IPS-NIHi7 (cell line): ENCODE measurements around the gene SHB.
A peak's percentile ranks its signal among the peaks of the same experiment; 100 is the strongest.

Experiments
- DNase-seq: peaks from one replicate; pipeline ENCODE4 v3.0.0; 2012; ENCODE audit warnings: mixed read lengths; ENCODE audit errors: extremely low spot score

Gene SHB

DNA sequence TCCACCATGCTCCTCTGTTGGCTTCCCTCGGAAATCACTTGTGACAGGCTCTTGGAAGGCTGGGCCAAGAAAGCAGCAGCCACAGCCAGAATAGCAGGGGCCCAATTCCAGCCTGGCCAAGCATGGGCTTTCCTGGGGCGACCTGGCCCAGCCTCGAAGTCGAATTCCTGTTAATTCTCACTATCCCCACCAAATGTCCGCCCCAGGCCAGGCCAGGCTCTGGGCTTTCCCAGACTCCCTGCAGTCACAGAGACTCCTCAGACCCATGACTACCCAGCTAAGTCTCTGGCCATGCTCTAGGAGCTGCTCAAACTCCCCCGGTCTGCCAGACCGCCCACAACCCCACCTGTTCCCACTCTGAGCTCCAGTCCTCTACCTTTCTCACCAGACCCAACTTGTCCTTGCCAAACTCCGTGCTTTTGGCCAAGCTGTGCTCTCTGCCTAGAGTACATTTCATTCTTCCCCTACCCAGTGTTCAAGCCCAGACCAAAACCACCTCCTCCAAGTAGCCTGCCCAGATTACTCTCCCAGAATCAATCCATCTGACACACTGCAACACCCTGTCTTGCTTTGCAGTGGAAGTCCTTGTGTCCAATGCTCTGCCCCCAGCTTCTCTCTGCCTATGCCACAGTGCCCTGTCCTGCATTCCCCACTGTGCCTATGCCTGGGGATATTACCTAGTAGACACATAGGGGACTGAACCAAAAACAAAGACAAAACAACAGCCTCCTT is 26.2 kb downstream of the SHB start:
- no peak for DNase-seq

DNA sequence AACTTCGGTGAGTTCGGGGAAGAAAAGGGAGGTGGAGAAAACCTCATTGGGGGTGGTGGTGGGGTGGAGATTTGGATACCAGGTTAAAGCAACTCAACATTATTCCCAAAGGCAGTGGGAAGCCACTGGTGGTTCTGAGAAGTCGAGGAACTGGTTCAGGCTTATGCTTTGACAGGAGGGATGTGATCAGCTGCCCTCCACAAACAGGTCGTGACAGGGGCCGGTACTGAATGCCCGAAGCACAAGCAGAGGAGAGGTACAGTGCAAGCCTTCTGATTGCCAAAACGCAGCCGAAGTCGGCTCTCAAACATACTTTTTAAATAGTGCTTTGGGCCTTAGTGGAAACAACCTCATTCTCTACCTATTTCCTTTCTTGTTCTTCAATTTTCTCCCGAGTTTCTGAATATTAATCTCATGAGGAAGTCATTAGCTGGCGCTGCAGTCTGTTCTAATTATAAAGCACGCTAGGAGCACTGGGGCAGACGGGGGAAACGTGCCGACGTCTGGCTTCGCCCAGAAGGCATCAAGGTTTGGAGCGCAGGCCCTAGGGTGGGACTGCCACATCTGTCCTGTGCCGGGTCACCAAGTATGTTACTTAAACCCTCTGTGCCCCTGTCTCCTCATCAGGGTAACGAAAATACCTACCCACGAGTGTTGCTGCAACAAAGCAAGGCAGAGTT is 27.3 kb downstream of the SHB start:
- DNase-seq, result no peak

DNA sequence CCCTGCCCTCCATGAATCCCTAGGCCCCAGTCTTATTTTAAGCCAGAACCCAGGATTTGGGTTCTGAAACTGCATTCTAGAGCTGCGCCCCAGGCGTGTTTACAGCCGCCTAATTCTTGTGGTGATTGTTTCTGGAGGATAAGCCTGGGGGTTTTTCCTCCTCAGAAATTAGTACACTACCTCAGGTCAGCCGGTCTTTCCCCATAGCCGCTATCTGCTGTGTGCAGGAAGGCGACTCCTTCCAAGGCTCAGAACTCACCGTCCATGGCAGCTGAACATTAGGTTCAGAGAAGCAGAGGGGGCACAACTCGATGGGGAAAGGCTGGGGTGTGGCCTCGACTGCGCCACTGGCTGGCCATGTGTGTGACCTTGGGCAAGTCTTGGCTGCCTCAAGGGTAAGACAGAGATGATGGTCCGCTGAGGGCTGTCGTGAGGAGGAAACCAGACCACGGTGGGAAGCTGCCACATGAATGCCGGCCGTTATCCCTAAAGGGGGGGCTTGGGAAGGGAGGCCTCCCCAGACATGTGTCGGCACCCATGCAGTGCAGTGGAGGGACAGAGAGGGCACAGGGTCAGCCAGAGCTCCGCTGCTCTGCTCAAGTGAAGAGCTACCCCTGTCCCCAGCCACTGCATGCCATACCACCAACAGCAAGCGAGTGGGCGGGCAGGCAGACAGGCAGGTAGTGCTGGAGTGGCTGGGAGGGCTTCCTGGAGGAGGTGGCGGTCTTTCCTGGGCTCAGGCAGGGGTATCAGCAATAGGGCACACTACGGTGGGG is 28.9 kb downstream of the SHB start:
- DNase-seq, result no peak

DNA sequence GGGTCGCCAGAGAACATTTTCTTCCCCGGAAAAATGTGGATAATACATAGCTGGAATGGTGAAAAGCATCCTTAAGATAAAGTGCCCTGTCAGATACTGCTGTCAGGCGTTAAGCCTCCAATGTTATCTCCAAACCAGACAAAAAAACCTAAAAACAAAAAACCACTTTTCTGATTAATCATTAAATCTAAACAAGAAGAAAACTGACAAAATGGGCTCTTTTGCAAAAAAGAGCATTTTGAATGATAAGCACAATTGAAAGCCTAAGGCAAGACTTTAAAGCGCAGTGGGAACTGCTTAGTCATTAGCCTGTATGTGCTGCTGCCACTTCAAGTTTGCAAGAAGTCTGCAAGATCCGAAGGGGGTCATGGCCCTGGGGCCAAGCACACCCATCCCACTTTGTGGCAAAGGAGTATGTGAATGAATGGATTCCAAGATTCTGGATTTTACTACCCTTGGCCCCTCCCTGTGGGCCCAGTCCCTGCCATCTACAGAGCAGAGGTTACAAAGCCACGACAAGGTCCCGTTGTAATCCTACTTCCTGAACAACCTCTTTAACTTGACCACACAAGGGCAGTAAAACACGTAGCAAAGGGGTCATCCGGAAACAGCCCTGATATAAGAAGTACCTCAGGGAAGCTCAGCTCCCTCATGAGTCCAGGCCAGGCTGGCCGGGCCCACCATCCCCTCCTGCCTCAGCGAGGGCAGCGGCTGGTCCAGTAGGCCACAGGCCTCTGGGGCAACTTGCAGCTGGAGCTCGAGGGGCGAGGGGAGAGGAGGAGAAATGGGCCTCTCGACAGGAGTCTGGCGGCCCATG is 29.7 kb downstream of the SHB start:
- no peak for DNase-seq

DNA sequence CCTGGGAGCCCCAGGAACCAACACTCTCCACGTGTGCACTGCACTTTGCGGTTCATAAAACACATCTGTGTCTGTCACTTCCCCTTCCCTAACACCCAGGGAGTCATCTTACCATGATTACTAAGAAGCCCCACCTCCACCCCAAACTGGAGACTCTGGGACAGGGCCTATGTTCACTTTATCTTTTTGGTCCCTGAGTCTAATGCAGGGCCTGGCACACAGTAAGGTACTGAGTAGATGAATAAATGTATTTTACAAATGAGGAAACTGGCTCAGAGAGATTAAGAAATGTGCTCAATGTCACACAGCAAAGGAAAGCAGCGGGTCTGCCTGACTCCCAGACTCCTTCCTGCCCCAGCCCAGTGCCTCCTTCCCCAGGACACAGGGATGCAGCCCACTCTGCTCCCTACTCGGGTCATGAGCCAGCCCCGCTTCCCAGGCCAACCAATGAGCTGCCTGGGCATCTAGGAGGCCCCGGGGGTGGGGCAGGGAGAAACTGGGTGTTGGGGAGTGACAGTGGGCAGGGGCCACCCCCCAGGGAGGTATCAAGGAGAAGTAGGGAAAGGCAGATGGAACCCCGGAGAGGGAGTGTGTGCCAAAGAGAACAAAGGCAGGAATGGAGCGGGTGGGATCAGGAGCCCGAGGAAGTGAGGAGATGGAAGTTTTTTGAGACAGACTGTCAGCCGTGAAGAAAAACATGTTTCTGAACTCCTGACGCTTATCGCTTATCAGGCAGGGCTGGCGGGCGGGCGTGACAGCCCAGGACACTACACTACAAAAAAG is 30.5 kb downstream of the SHB start:
- no peak for DNase-seq

DNA sequence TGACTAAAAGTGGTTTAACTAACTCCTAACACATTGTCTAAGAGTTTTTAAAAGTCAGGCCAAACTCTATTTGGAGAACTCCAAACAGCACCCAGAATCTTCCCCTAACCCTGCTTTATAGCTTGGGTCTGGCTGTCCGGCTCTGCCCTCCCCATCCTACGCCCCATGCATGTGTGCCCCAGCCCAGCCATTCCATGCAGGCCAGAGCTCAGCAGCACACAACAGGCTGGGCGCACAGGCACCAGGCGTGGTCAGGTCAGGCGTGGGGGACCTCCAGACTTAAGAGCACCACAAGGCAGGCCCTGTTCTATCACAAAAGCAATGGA is 31.1 kb downstream of the SHB start:
- DNase-seq, result no peak

DNA sequence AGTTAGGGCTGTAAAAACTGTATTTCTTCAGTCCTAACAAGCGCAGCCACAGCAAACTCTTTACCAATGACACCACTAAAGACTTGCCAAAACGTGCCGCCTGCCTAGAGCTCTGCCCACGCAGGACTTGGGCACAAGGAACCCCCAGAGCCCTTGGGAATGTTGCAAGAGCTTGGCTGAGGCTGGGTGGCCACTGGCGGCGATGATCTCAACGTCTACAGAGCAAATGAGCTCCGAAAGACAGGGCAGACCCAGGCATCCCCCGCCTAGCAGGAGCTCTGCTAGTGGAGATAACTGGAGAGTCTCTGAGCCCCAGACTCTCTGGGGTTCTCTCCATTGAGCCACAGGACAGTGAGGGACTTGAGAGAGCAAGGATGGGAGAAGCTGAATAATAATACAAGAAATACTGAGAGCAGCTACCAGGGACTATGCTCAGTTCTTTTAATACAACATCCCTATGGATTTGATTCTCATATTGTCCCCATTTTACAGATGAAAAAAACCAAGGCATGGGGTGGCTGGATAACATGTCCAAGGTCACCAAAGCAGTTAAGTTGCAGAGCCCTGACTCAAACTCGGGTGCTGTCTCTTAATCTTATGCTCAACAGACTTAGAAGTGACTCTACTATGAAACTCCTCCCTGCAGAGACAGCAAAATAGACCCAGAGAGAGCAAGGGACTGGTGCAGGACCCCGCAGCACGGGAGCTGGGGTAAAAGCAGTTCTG is 32.5 kb downstream of the SHB start:
- DNase-seq, result no peak

DNA sequence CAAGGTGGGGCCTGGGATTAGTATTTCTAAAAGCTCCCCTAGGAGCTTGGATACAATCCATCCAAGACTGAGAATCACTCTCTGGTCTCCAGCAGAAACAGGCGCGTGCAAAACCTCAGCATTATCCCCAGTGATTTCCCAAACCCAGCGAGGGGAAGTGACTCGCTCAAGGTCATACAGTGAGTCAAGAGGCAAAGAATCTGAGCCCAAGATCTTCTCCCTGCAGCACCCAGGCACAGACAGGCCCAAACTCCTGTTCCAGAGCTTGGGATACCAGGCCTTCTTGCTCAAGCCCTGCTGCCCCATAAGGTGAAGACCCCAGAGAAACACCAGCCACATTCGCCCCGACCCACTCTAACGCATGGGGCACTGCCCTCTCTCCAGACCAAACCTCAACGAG is 33.2 kb downstream of the SHB start:
- no peak for DNase-seq

DNA sequence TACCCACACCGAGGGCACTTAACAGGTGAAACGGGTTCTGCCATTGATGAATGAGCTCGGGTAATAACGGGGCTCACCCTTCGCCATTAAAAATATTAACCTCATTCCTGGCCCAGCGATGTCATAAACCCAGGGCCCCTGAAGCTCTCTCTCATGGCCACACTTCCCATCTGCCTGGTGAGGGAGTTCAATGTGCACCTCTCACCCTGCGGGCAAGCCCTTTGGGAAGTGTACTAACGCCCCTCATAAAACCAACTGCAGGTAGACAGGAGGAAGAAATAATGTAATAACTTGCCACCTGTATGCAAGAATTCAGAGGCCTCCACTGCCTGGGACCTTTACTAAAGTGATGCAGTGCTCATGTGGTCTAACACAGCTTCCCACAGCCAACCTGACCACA is 35.1 kb downstream of the SHB start:
- no peak for DNase-seq

DNA sequence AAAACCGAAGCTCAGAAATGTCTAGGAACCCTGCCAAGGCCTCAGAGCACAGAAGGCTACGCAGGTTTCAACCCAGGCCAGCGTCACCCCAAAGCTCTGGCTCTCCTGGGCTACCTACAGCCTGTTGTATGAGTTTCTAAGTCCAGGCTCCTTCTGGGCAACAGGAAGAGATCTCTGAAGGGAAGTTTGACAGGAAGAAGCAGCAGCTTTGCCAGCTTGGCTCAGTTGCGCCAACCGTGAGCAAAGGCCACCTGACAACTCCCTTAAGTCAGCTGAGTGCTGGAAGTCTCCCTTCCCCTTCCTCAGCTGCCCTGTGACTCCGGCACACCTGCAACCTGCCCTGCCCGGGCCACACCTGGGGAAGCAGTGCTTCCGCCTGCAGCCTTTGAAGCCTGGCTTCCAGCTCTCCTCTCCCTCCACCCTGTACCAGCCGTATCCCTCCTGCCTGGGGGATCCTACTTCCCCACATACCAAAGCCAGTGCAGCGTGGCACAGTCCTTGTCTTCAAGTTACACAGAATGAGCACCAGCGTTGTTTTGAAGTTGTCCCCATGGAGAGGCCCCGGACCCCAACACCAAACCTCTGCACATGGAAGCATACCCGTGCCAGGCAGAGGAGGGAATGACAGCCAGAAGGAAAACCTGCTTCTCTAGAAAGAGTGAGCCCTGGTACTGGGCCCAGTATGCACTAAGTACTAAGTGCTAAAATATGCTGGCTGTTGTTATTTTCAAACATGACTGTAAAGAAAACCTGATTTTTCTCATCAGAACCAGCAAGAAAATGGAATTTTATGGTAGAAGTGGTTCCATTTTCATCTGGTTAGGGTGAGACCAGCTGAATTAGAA is 36.5 kb downstream of the SHB start:
- DNase-seq, result no peak

DNA sequence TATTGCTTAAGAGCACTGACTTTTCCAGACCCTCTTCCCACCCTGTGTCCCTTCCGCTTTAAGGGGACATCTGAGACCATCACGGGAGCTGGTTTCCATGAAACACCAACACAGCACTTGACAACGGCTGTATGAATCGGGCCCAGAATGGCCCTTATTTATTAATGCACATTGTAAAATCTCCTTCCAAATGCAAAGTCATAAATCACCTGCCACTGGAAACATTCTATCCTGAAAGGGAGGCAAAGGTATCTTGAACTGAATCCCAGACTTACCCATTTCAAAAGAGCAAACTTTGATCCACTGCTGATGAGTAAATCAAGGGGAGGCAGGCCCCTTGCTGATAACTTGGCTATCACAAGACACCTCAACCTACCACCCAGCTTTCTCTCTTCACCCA is 37.4 kb downstream of the SHB start:
- no peak for DNase-seq

DNA sequence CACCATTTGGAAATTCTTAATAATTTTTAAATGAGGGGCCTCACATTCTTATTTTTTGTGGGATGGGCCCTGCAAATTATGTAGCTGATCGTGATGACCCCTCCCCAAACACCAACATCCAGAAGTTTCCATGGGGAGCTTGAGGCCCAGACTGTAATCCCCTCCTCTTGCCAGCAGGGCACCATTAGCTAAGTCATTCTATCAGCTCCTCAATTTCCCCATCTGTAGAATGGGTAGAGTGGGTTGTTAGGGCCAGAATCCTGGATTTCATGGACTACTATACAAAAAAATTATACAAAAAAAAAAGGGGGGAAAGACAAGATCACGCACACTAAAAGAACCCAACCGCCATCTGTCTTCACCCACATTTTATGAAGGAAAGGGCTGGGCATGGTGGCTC is 38.4 kb downstream of the SHB start:
- no peak for DNase-seq

DNA sequence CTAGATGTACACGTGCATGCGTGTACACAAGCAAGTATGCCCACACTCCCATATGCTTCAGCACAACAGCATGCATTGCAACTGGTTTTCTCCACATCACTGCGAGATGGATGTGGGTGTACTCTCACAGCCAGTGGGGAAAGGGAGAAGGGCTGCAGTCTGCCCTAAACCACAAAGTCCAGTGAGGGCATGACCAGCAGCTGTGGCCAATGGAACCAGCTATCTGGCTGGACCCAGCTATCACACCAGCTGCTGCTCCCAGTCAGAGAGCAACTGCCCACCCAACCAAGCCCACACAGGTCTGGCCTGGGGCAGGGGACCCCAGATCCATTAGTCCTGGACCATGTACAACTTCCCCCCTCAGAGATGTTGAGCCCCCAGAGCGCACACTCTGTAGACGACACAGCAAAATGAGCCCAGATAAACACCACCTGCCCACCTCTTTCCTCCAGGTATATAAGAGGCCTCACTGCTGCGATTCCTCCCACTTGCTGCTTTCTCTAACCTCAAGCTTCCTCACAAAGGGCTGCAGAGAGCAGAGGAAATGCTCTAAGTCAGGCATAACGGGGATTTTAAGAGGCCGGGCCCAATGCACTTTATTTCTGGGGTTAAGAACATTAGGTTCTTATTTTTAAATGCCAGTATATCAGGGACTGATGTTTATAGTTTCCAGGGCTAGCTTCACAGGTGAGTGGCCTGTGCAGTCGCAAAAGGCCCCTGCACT is 39.0 kb downstream of the SHB start:
- no peak for DNase-seq

DNA sequence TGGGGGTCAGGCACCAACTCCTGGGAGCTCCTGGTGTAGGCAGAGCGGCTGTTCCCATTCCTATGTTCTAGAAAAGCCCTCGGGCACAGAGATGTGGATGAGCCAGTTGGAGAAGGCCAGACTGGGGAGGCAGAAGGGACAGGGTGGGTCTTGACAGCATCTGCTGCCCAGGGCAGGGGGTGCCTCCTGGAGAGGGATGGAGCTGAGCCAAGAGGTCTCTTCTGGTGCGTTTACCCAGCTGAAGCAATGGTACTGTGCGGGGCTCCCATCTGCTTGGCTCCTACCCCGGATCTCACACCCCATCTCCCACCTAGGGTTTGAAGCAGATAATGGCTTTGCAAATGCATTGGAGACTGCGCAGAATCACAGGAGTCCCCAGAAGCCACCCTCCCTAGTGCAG is 41.3 kb downstream of the SHB start:
- DNase-seq, result no peak

DNA sequence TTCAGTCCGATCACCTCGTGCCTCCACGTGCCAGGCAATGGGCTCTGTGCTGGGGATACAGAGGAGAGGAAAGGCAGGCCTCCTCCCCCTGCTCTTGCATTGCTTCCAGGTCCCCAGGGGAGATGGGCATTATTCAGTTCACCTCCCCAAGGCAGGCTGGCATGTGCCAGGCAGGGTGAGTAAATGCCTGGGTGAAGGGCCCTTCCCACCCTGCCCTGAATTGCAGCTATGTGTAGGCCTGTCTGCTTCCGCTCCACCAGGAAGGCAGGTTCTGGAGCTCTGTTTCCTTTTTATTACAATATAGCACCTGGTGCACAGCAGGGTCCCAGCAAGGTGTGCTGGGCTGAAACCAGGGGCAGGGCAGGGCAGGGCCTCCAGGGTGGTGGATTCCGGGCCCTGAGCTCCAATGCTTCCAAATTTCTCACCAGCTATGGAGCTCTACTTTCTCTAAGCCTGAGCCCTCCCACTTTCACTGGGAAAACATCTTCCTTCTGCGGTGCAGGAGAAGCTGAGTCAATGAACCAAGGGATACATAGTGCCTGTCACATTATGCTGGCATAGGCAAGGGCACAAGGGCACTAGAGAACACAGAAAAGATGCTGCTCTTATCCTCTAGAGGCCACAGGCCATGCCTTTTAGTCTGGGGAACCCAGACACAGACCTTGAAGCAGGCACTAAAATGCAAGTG is 42.0 kb downstream of the SHB start:
- DNase-seq, result no peak

DNA sequence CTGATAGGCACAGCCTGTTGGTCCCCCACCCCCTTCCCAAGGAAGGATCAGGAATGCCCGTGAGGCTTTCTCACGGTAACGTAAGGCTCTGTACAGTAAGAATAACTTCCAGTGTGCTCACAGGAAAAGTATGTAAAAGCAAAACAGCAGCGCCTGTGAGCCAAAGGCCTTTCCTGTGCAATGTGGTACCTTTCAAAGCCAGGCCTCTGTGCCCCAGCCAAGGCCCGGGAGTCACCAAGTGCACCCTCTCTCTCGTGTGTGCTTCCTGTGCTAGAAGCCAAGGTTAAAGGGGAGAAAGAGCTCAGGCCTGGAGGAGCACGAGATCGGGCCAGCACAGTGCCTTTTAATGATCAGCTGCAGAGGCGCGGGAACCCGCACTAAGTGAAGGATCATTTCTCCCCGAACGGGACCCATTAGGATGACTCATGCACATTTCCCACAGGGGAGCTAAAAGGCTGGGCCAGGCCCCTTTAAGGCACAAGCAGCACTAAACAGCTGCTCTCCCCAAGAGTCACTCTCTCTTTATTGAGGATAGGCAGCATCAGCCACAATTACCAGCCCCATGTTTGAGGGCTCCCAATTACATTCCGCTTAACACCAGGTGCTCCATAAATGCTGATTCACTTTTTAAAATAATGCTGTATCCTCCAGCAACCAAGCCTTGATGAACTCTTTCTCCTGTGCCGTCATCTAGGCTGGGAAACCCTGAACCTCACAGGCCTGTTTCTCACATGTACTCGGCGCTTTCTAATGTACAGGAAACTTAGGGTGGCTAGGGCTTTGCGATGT is 42.8 kb downstream of the SHB start:
- DNase-seq, result peak; percentile 49

DNA sequence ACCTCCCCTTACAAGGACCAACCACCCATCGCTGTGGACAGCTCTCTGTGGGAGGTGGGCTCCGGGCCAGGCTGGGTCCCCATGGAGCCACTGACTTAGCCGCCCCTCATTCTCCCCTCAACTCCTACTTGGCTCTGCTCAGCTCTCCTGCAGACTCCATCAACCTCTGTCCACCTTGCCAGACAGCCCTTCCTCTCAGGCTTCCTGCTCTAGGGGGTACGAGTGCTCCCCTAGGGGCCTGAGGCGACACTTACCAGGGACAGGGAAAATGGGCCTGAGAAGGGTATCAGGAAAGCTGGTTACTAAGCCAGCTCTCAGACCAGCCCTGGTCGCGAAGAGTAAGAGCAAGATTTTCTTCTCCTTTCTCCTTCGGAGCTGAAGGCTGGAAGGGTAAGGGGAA is 43.9 kb downstream of the SHB start:
- no peak for DNase-seq
